HepG2 (cell line): ENCODE measurements around the gene PNKD. TPM values are rescaled to one million over a fixed set of nuclear protein-coding genes. Genes with fewer than 3 reads are reported as not detected.

Experiments
- EP300 ChIP-seq, 3 experiments: sonication (generic) in 1 of 3; formaldehyde crosslinking in 1 of 3; IDR thresholded peaks; 2 replicates each; pipeline versions ENCODE4 v1.5.1 to v1.6.1; 2011 to 2020; ENCODE audit warnings: low read depth in 2 of 3, low read length in 2 of 3, borderline replicate concordance in 1 of 3, improper control_type of control experiment in 1 of 3, mild to moderate bottlenecking in 1 of 3, missing genetic modification reagents in 1 of 3, moderate library complexity in 1 of 3
- FOSL1 ChIP-seq: sonication (generic); formaldehyde crosslinking; IDR thresholded peaks from 2 replicates; pipeline ENCODE4 v1.9.0; 2021; ENCODE audit warnings: missing genetic modification reagents, borderline replicate concordance
- FOXC1 ChIP-seq: sonication (generic); formaldehyde crosslinking; IDR thresholded peaks from 2 replicates; pipeline ENCODE4 v1.8.0; 2022; ENCODE audit warnings: mild to moderate bottlenecking, missing genetic modification reagents, borderline replicate concordance
- GABPA ChIP-seq, 2 experiments: IDR thresholded peaks; 2 replicates each; pipeline ENCODE4 v1.6.1; 2011 to 2016; ENCODE audit warnings: low read depth in 2 of 2, low read length in 1 of 2, missing biosample characterization in 1 of 2, missing genetic modification characterization in 1 of 2
- HDAC1 ChIP-seq: sonication (generic); formaldehyde crosslinking; IDR thresholded peaks from 2 replicates; pipeline ENCODE4 v1.5.1; 2020; ENCODE audit warnings: mild to moderate bottlenecking, missing genetic modification reagents
- MATR3 ChIP-seq: sonication (generic); formaldehyde crosslinking; IDR thresholded peaks from 2 replicates; pipeline ENCODE4 v1.4.0; 2020; ENCODE audit warnings: missing genetic modification reagents
- MTF1 ChIP-seq: sonication (generic); formaldehyde crosslinking; IDR thresholded peaks from 2 replicates; pipeline ENCODE4 v1.5.0; 2020; ENCODE audit warnings: missing genetic modification reagents
- NFIC ChIP-seq: IDR thresholded peaks from 2 replicates; pipeline ENCODE4 v1.6.1; 2012; ENCODE audit warnings: mild to moderate bottlenecking, low read length, inconsistent platforms
- PHF21A ChIP-seq: sonication (generic); formaldehyde crosslinking; IDR thresholded peaks from 2 replicates; pipeline ENCODE4 v1.5.0; 2020; ENCODE audit warnings: mild to moderate bottlenecking, missing genetic modification reagents
- RBFOX2 ChIP-seq: fragments of 200-400 bp; formaldehyde crosslinking; IDR thresholded peaks from 2 replicates; pipeline ENCODE4 v1.6.1; 2017; ENCODE audit warnings: low read depth, mild to moderate bottlenecking, low read length
- TGIF2 ChIP-seq: IDR thresholded peaks from 2 replicates; pipeline ENCODE4 v1.6.1; 2016; ENCODE audit warnings: control low read depth, missing compliant biosample characterization
- TP53 ChIP-seq: sonication (generic); formaldehyde crosslinking; conservative IDR thresholded peaks from 2 replicates; pipeline ENCODE4 v1.4.0; 2020; ENCODE audit warnings: missing genetic modification reagents
- TRIM22 ChIP-seq: fragments of 450-650 bp; IDR thresholded peaks from 2 replicates; pipeline ENCODE4 v1.6.1; 2017
- ZBTB26 ChIP-seq: IDR thresholded peaks from 2 replicates; pipeline ENCODE4 v1.6.1; 2016; ENCODE audit warnings: missing compliant biosample characterization, missing genetic modification reagents, borderline replicate concordance
- ZFAT ChIP-seq: sonication (generic); formaldehyde crosslinking; conservative IDR thresholded peaks from 2 replicates; pipeline ENCODE4 v1.8.1; 2023; ENCODE audit warnings: missing genetic modification reagents, inconsistent platforms
- ZNF276 ChIP-seq: sonication (generic); formaldehyde crosslinking; IDR thresholded peaks from 2 replicates; pipeline ENCODE4 v1.4.0; 2020; ENCODE audit warnings: mild to moderate bottlenecking, low read depth, missing genetic modification reagents
- ZNF335 ChIP-seq: sonication (generic); formaldehyde crosslinking; IDR thresholded peaks from 2 replicates; pipeline ENCODE4 v1.4.0; 2020; ENCODE audit warnings: missing genetic modification reagents
- ZNF430 ChIP-seq: sonication (generic); formaldehyde crosslinking; IDR thresholded peaks from 2 replicates; pipeline ENCODE4 v1.9.0; 2021; ENCODE audit warnings: mild to moderate bottlenecking, missing genetic modification reagents
- ZNF792 ChIP-seq: IDR thresholded peaks from 2 replicates; pipeline ENCODE4 v1.6.1; 2016
- ZSCAN25 ChIP-seq: sonication (generic); formaldehyde crosslinking; IDR thresholded peaks from 2 replicates; pipeline ENCODE4 v1.8.0; 2022; ENCODE audit warnings: mild to moderate bottlenecking, missing genetic modification reagents
- polyA plus RNA-seq, 8 experiments: library from polyadenylated mRNA; depleted of rRNA in 3 of 8; stranded (reverse) in 7 of 8; unstranded in 1 of 8; fragments of >200 nt; fragmentation: Illumina TruSeq in 4 of 8; extraction: Trizol in 4 of 8; gene quantifications; 2 replicates each; pipeline versions ENCODE4 v1.2.1 to v1.2.3, GENCODE V29; 2011 to 2016; ENCODE audit warnings: low read depth in 4 of 8, missing spikeins in 1 of 8, mixed read lengths in 1 of 8; ENCODE audit not compliant: insufficient read depth in 1 of 8
- total RNA-seq, 5 experiments: library from RNA; depleted of rRNA; stranded (reverse); fragments of >200 nt; fragmentation: Illumina TruSeq; extraction: Trizol; gene quantifications; 2 replicates each; pipeline ENCODE4 v1.2.3, GENCODE V29; 2016; ENCODE audit warnings: low read depth in 1 of 5
- TF ChIP-seq, protein P1 (sequence below): IDR thresholded peaks from 2 replicates; pipeline ENCODE4 v1.6.1; 2018; ENCODE audit warnings: missing genetic modification reagents, mild to moderate bottlenecking, missing compliant biosample characterization
- TF ChIP-seq, protein P2 (sequence below): sonication (generic); formaldehyde crosslinking; IDR thresholded peaks from 2 replicates; pipeline ENCODE4 v1.8.1; 2023; ENCODE audit warnings: mild to moderate bottlenecking, missing genetic modification reagents

PNKD gene
- total and polyA plus RNA-seq, 2 of the 13 experiments (the other 11 are each of a cell fraction or from before 2014, with no cell fraction given) = 55.9 to 80.4 TPM

DNA sequence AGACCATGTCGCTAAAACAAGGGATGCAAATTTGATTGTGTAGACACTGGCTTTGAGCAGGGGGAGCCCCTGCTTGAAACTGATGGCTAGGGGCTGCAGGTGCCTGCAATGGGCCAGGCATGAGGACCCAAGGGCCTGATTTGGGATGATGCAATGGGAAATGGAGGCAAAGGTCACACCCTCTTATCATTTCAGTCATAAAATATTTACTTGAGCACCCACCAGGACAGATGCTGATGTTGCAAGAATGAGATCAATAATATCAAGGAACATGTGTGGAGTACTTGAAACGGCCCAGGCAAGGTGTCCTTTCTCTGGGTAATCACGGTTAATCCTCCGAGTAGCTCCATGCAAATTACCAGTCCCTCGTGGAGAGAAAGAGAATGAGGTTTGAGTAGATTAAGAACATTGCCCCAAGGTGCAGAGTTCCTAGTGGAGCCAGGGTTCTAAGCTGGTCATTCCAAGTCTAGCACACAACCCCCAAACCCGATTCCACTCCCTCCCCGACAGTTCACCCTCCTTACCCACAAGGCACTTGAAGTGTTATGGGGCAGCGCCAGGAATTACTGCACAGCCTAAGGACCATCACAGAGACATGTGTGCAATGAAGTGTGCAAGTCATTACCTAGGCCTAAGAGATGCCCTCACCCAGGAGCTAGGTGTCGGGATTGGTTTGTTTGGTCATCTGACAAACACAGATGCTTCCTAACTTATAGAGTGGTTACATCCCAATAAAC lies 36.0 kb downstream of the PNKD start (continued):
- TF ChIP-seq ZNF430 (0 out of 2 replicates have a peak, but pooled peaks have one; percentile 25), FOXC1 (CRISPR knock-in tag) (no peak), ZBTB26 (CRISPR knock-in tag) (no peak), ZSCAN25 (CRISPR knock-in tag) (no peak), TGIF2 (CRISPR knock-in tag) (no peak), MATR3 (CRISPR knock-in tag) (no peak), NFIC (no peak), PHF21A (peak; percentile 41; the same call in 1 of the 2 replicates), ZNF792 (CRISPR knock-in tag) (no peak), ZFAT (no peak), HDAC1 (CRISPR knock-in tag) (peak; percentile 19; the same call in 1 of the 2 replicates), MTF1 (no peak), RBFOX2 (no peak), GABPA (IDR thresholded peaks at IDR 0.05; ENCODE audit: low read depth, low read length) (no peak), GABPA (CRISPR knock-in tag; IDR thresholded peaks at IDR 0.05; ENCODE audit: low read depth) (no peak), ZNF335 (CRISPR knock-in tag) (no peak), FOSL1 (CRISPR knock-in tag) (no peak), EP300 (IDR thresholded peaks at IDR 0.05; ENCODE audit: low read depth in 2 of 2, low read length in 2 of 2) (peak in 1 of 2 experiments; percentile 19; a peak in 1 of 4 replicates), EP300 (CRISPR knock-in tag; IDR thresholded peaks at IDR 0.05; ENCODE audit: borderline replicate concordance) (no peak), ZNF276 (CRISPR knock-in tag) (no peak), TRIM22 (no peak), TP53 (CRISPR knock-in tag) (no peak)
- TF ChIP-seq, protein P1, sequence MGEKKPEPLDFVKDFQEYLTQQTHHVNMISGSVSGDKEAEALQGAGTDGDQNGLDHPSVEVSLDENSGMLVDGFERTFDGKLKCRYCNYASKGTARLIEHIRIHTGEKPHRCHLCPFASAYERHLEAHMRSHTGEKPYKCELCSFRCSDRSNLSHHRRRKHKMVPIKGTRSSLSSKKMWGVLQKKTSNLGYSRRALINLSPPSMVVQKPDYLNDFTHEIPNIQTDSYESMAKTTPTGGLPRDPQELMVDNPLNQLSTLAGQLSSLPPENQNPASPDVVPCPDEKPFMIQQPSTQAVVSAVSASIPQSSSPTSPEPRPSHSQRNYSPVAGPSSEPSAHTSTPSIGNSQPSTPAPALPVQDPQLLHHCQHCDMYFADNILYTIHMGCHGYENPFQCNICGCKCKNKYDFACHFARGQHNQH (CRISPR knock-in tag) = no peak
- TF ChIP-seq, protein P2, sequence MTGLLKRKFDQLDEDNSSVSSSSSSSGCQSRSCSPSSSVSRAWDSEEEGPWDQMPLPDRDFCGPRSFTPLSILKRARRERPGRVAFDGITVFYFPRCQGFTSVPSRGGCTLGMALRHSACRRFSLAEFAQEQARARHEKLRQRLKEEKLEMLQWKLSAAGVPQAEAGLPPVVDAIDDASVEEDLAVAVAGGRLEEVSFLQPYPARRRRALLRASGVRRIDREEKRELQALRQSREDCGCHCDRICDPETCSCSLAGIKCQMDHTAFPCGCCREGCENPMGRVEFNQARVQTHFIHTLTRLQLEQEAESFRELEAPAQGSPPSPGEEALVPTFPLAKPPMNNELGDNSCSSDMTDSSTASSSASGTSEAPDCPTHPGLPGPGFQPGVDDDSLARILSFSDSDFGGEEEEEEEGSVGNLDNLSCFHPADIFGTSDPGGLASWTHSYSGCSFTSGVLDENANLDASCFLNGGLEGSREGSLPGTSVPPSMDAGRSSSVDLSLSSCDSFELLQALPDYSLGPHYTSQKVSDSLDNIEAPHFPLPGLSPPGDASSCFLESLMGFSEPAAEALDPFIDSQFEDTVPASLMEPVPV (CRISPR knock-in tag) = no peak
